ENCODE data around the gene FERMT2.

DNA sequence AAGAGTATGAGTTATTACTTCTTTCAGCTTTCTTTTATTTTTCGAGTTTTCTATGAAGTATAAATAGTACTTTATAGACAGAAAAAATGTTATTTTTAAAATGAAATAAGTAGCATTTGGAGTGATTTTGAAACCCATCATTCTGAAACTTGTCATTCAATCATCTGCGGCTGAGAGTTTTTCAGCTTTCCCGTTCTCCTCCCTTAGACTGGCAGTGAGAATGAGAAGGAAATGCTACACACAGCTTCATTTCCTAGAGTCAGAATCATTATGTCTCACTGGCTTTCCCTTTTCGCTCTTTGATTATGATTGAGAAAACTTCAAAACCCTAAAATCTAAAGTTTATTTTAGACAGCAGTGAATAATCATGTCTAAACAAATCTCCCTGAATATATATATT, 125.8 kb downstream of the FERMT2 start:
- TF ChIP-seq, protein P1, sequence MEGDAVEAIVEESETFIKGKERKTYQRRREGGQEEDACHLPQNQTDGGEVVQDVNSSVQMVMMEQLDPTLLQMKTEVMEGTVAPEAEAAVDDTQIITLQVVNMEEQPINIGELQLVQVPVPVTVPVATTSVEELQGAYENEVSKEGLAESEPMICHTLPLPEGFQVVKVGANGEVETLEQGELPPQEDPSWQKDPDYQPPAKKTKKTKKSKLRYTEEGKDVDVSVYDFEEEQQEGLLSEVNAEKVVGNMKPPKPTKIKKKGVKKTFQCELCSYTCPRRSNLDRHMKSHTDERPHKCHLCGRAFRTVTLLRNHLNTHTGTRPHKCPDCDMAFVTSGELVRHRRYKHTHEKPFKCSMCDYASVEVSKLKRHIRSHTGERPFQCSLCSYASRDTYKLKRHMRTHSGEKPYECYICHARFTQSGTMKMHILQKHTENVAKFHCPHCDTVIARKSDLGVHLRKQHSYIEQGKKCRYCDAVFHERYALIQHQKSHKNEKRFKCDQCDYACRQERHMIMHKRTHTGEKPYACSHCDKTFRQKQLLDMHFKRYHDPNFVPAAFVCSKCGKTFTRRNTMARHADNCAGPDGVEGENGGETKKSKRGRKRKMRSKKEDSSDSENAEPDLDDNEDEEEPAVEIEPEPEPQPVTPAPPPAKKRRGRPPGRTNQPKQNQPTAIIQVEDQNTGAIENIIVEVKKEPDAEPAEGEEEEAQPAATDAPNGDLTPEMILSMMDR (IDR thresholded peaks at IDR 0.05) = no peak
- no peak for TF ChIP-seq POLR2A (IDR thresholded peaks at IDR 0.05)
